HepG2 (cell line): ENCODE measurements around the gene N4BP2L1. TPM values are rescaled to one million over a fixed set of nuclear protein-coding genes. Genes with fewer than 3 reads are reported as not detected.

Experiments
- ARNT ChIP-seq: fragments of 450-650 bp; IDR thresholded peaks from 2 replicates; pipeline ENCODE4 v1.6.1; 2017
- FOXJ3 ChIP-seq: sonication (generic); formaldehyde crosslinking; IDR thresholded peaks from 2 replicates; pipeline ENCODE4 v1.4.0; 2020; ENCODE audit warnings: missing genetic modification reagents, mild to moderate bottlenecking, borderline replicate concordance
- FUBP1 ChIP-seq: sonication (generic); formaldehyde crosslinking; IDR thresholded peaks from 2 replicates; pipeline ENCODE4 v1.5.1; 2020; ENCODE audit warnings: missing genetic modification reagents, mild to moderate bottlenecking, borderline replicate concordance
- KAT8 ChIP-seq: IDR thresholded peaks from 2 replicates; pipeline ENCODE4 v1.6.1; 2016; ENCODE audit warnings: missing genetic modification reagents, missing compliant biosample characterization
- NFATC3 ChIP-seq: sonication (generic); formaldehyde crosslinking; IDR thresholded peaks from 2 replicates; pipeline ENCODE4 v1.5.1; 2020; ENCODE audit warnings: mild to moderate bottlenecking, missing genetic modification reagents
- NR1H2 ChIP-seq: sonication (generic); formaldehyde crosslinking; IDR thresholded peaks from 2 replicates; pipeline ENCODE4 v1.8.1; 2022; ENCODE audit warnings: low read depth, missing genetic modification reagents, borderline replicate concordance
- NR2F6 ChIP-seq, 2 experiments: IDR thresholded peaks; 2 replicates each; pipeline ENCODE4 v1.6.1; 2016; ENCODE audit warnings: antibody characterized with exemption in 1 of 2, mild to moderate bottlenecking in 1 of 2
- RELA ChIP-seq: sonication (generic); formaldehyde crosslinking; IDR thresholded peaks from 2 replicates; pipeline ENCODE4 v1.4.0; 2020; ENCODE audit warnings: missing genetic modification reagents
- REST ChIP-seq, 2 experiments: IDR thresholded peaks; 2 replicates each; pipeline ENCODE4 v1.6.1; 2011 to 2012; ENCODE audit warnings: low read length in 2 of 2, borderline replicate concordance in 1 of 2, low read depth in 1 of 2, mild to moderate bottlenecking in 1 of 2, moderate library complexity in 1 of 2
- RFX3 ChIP-seq: IDR thresholded peaks from 2 replicates; pipeline ENCODE4 v1.6.1; 2016; ENCODE audit warnings: missing biosample characterization, missing genetic modification reagents
- SOX6 ChIP-seq, 2 experiments: fragments of 450-650 bp in 1 of 2; sonication (generic) in 1 of 2; formaldehyde crosslinking in 1 of 2; IDR thresholded peaks; 2 replicates each; pipeline versions ENCODE4 v1.4.0 to v1.6.1; 2017 to 2020; ENCODE audit warnings: antibody characterized with exemption in 1 of 2, mild to moderate bottlenecking in 1 of 2, missing genetic modification reagents in 1 of 2
- SRY ChIP-seq: sonication (generic); formaldehyde crosslinking; IDR thresholded peaks from 2 replicates; pipeline ENCODE4 v1.8.0; 2022; ENCODE audit warnings: mild to moderate bottlenecking, missing genetic modification reagents
- TSC22D2 ChIP-seq: sonication (generic); formaldehyde crosslinking; IDR thresholded peaks from 2 replicates; pipeline ENCODE4 v1.5.1; 2020; ENCODE audit warnings: missing genetic modification reagents, mild to moderate bottlenecking, borderline replicate concordance
- ZMYM2 ChIP-seq: sonication (generic); formaldehyde crosslinking; IDR thresholded peaks from 2 replicates; pipeline ENCODE4 v1.8.0; 2022; ENCODE audit warnings: mild to moderate bottlenecking, missing genetic modification reagents
- ZNF3 ChIP-seq: IDR thresholded peaks from 2 replicates; pipeline ENCODE4 v1.7.0; 2017; ENCODE audit warnings: inconsistent platforms
- ZNF329 ChIP-seq: sonication (generic); formaldehyde crosslinking; IDR thresholded peaks from 2 replicates; pipeline ENCODE4 v1.9.0; 2021; ENCODE audit warnings: low read depth, mild to moderate bottlenecking, missing genetic modification reagents
- ZNF574 ChIP-seq: sonication (generic); formaldehyde crosslinking; IDR thresholded peaks from 2 replicates; pipeline ENCODE4 v1.4.0; 2020; ENCODE audit warnings: missing genetic modification reagents
- ZNF883 ChIP-seq: sonication (generic); formaldehyde crosslinking; IDR thresholded peaks from 2 replicates; pipeline ENCODE4 v1.5.1; 2020; ENCODE audit warnings: mild to moderate bottlenecking, missing genetic modification reagents; ENCODE audit errors: not compliant biosample characterization
- ZSCAN20 ChIP-seq: sonication (generic); formaldehyde crosslinking; IDR thresholded peaks from 2 replicates; pipeline ENCODE4 v1.4.0; 2020; ENCODE audit warnings: missing genetic modification reagents, mild to moderate bottlenecking, borderline replicate concordance
- polyA plus RNA-seq, 8 experiments: library from polyadenylated mRNA; depleted of rRNA in 3 of 8; stranded (reverse) in 7 of 8; unstranded in 1 of 8; fragments of >200 nt; fragmentation: Illumina TruSeq in 4 of 8; extraction: Trizol in 4 of 8; gene quantifications; 2 replicates each; pipeline versions ENCODE4 v1.2.1 to v1.2.3, GENCODE V29; 2011 to 2016; ENCODE audit warnings: low read depth in 4 of 8, missing spikeins in 1 of 8, mixed read lengths in 1 of 8; ENCODE audit not compliant: insufficient read depth in 1 of 8
- total RNA-seq, 5 experiments: library from RNA; depleted of rRNA; stranded (reverse); fragments of >200 nt; fragmentation: Illumina TruSeq; extraction: Trizol; gene quantifications; 2 replicates each; pipeline ENCODE4 v1.2.3, GENCODE V29; 2016; ENCODE audit warnings: low read depth in 1 of 5

N4BP2L1 gene
- total and polyA plus RNA-seq, 2 of the 13 experiments (the other 11 are each of a cell fraction or from before 2014, with no cell fraction given), result 13.2 to 34.5 TPM

- TF ChIP-seq REST (IDR thresholded peaks at IDR 0.05; ENCODE audit: borderline replicate concordance in 1 of 2, low read depth in 1 of 2, low read length in 2 of 2) (0 out of 4 replicates have a peak, but pooled peaks of 1 of the 2 experiments have one; percentile 48), ZMYM2 (CRISPR knock-in tag) (peak; percentile 89), ZNF3 (CRISPR knock-in tag) (no peak), RFX3 (no peak), SOX6 (IDR thresholded peaks at IDR 0.05) (no peak), SOX6 (CRISPR knock-in tag; IDR thresholded peaks at IDR 0.05) (peak; percentile 31; the same call in 1 of the 2 replicates), ZNF574 (CRISPR knock-in tag) (no peak; the same call in 1 of the 2 replicates), NR2F6 (IDR thresholded peaks at IDR 0.05) (0 out of 2 replicates have a peak, but pooled peaks have one; percentile 30), NR2F6 (CRISPR knock-in tag; IDR thresholded peaks at IDR 0.05) (peak; percentile 74), FUBP1 (CRISPR knock-in tag) (peak; percentile 87; the same call in 1 of the 2 replicates), TSC22D2 (CRISPR knock-in tag) (no peak), ARNT (no peak), ZSCAN20 (CRISPR knock-in tag) (no peak), SRY (CRISPR knock-in tag) (peak; percentile 49; the same call in 1 of the 2 replicates), NFATC3 (CRISPR knock-in tag) (no peak), NR1H2 (CRISPR knock-in tag) (no peak), RELA (CRISPR knock-in tag) (no peak), ZNF329 (CRISPR knock-in tag) (no peak), FOXJ3 (no peak), KAT8 (no peak), ZNF883 (CRISPR knock-in tag) (no peak)
Observed at GRCh38 chr13:32454886-32455593, 27.1 kb upstream of the N4BP2L1 start (continued).
